Vagina (tissue), 2 donors: ENCODE results near the gene SCGB2A2. TPM values are rescaled to one million over a fixed set of nuclear protein-coding genes. Genes with fewer than 3 reads are reported as not detected.

Experiments
- DNase-seq, 2 donors: peaks; one replicate each; pipeline ENCODE4 v3.0.0-alpha.2; 2017; ENCODE audit errors: extremely low spot score in 2 of 2
- H3K27ac ChIP-seq: fragments of 200-600 bp; sonication (generic); one replicate; pipeline ENCODE4 v1.5.1; 2019
- H3K27me3 ChIP-seq: fragments of 200-600 bp; sonication (generic); one replicate; pipeline ENCODE4 v1.5.1; 2019
- H3K36me3 ChIP-seq, 2 donors: fragments of 200-600 bp; sonication (generic); one replicate each; pipeline ENCODE4 v1.5.1; 2017 to 2019
- H3K4me1 ChIP-seq: fragments of 200-600 bp; sonication (generic); one replicate; pipeline ENCODE4 v1.5.1; 2019
- H3K4me3 ChIP-seq, 2 donors: fragments of 200-600 bp; sonication (generic); 1 replicate in 1 of 2; 2 replicates in 1 of 2; pipeline ENCODE4 v1.5.1; 2016 to 2019
- H3K9me3 ChIP-seq: fragments of 200-600 bp; sonication (generic); one replicate; pipeline ENCODE4 v1.5.1; 2019
- CTCF ChIP-seq, 3 experiments: fragments of 450-650 bp in 2 of 3; fragments of 200-600 bp in 1 of 3; sonication (generic) in 1 of 3; IDR thresholded peaks; one replicate each; pipeline ENCODE4 v1.5.1; 2017 to 2019; ENCODE audit warnings: antibody characterized with exemption in 3 of 3, mild to moderate bottlenecking in 2 of 3, moderate library complexity in 2 of 3
- POLR2A ChIP-seq, 2 donors: fragments of 450-650 bp; IDR thresholded peaks; one replicate each; pipeline ENCODE4 v1.6.1; 2017; ENCODE audit warnings: antibody characterized with exemption in 2 of 2, mild to moderate bottlenecking in 2 of 2, moderate library complexity in 2 of 2
- POLR2AphosphoS5 ChIP-seq, 2 donors: sonication (generic); formaldehyde crosslinking; IDR thresholded peaks; one replicate each; pipeline ENCODE4 v1.9.0; 2017; ENCODE audit warnings: antibody characterized with exemption in 2 of 2, mild to moderate bottlenecking in 2 of 2, low read depth in 1 of 2; ENCODE audit not compliant: insufficient read depth in 1 of 2
- intact Hi-C: fragments of 100-400 bp; cut with DNase I; formaldehyde crosslinking; loops from one replicate; pipeline ENCODE4 v1.15.1; 2023
- total RNA-seq: library from RNA; depleted of rRNA; stranded (reverse); fragments of >200 nt; gene quantifications from one replicate; pipeline ENCODE4 v1.2.3, GENCODE V29; 2016

The SCGB2A2 gene
- total RNA-seq = not detected

GRCh38 chr11:62269654-62270278, at the start of gene SCGB2A2:
Gene SCGB2A2 (plus strand): TSS chr11:62270158. CDS start chr11:62270217, 59 bp downstream.
- TF ChIP-seq POLR2AphosphoS5 (IDR thresholded peaks at IDR 0.05; ENCODE audit: insufficient read depth in 1 of 2, low read depth in 1 of 2) (no peak), CTCF (IDR thresholded peaks at IDR 0.05) (no peak), POLR2A (IDR thresholded peaks at IDR 0.05) (no peak)
- intact Hi-C loops = no loop called here
- Histone ChIP-seq H3K4me3 (no peak within 1 kb of the TSS), H3K27ac (no peak within 1 kb of the TSS), H3K27me3 (no peaks in the 10 kb centered on the region), H3K36me3 (no peaks in the 10 kb centered on the region), H3K4me1 (no peaks in the 10 kb centered on the region), H3K9me3 (no peaks in the 10 kb centered on the region)
- no peak for DNase-seq

- H3K4me3 ChIP-seq = no peak overlapping the region
- intact Hi-C loops = no loop called here
- TF ChIP-seq POLR2A (IDR thresholded peaks at IDR 0.05) (no peak), CTCF (IDR thresholded peaks at IDR 0.05) (no peak), POLR2AphosphoS5 (IDR thresholded peaks at IDR 0.05; ENCODE audit: insufficient read depth in 1 of 2, low read depth in 1 of 2) (no peak)
- H3K9me3 ChIP-seq = peaks cover 20% of the 10 kb centered on the region
- H3K36me3 ChIP-seq = no peaks in the 10 kb centered on the region
- no peaks in the 10 kb centered on the region for H3K4me1 ChIP-seq
- no peak overlapping the region for H3K27ac ChIP-seq
- H3K27me3 ChIP-seq = no peaks in the 10 kb centered on the region
- DNase-seq = no peak
Measured at GRCh38 chr11:62221498-62221897, 48.5 kb upstream of the SCGB2A2 start.

GRCh38 chr11:62223095-62223494, 46.9 kb upstream of the SCGB2A2 start:
- Histone ChIP-seq H3K9me3 (peaks cover 20% of the 10 kb centered on the region), H3K27me3 (no peaks in the 10 kb centered on the region), H3K4me1 (no peaks in the 10 kb centered on the region), H3K36me3 (no peaks in the 10 kb centered on the region), H3K4me3 (no peak overlapping the region), H3K27ac (no peak overlapping the region)
- intact Hi-C loops = no loop called here
- no peak for DNase-seq
- TF ChIP-seq CTCF (IDR thresholded peaks at IDR 0.05) (no peak), POLR2A (IDR thresholded peaks at IDR 0.05) (no peak), POLR2AphosphoS5 (IDR thresholded peaks at IDR 0.05; ENCODE audit: insufficient read depth in 1 of 2, low read depth in 1 of 2) (no peak)

DNA sequence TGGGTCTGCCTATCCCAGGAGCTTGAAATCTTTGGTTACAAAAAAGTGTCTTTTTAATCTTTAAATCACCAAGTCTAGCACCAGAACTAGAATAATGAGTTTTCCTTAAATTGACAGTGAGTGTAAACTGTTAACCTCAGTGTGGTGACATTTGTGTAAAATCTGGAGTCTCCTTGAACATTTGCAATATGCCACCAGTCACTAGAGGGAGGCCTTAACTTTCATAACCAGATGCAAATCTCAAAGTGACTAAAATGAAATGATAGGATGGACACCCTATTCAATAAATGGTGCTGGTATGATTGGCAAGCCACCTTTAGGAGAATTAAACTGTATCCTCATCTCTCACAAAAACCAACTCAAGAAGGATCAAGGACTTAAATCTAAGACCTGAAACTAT, 36.2 kb upstream of the SCGB2A2 start:
- intact Hi-C loops = no loop called here
- Histone ChIP-seq H3K4me3 (no peak overlapping the region), H3K27ac (no peak overlapping the region), H3K36me3 (no peaks in the 10 kb centered on the region), H3K4me1 (no peaks in the 10 kb centered on the region), H3K9me3 (no peaks in the 10 kb centered on the region), H3K27me3 (no peaks in the 10 kb centered on the region)
- TF ChIP-seq POLR2AphosphoS5 (IDR thresholded peaks at IDR 0.05; ENCODE audit: insufficient read depth in 1 of 2, low read depth in 1 of 2) (no peak), POLR2A (IDR thresholded peaks at IDR 0.05) (no peak), CTCF (IDR thresholded peaks at IDR 0.05) (no peak)
- DNase-seq = no peak

DNA sequence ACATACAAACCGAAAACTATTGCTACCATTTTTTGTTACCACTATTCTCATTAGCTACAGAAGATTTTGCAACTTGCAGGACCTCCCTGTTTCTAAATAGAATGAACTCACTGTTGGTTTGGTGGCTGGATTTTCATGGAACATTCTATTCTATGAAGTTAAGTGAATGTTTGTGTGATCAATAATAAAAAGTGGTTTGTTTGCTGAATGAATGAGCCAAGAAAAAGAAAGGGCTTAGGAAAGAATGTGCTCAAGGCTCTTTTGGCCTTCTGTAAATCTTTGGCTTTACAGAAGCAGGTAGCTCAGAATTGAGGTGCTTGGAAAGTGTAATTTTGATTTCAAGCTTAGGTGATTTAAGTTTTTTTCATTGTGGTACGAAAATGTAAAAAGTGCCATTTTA, 33.8 kb upstream of the SCGB2A2 start:
- no peak for DNase-seq
- H3K4me1 ChIP-seq = no peaks in the 10 kb centered on the region
- H3K27ac ChIP-seq = no peak overlapping the region
- intact Hi-C loops = no loop called here
- H3K27me3 ChIP-seq = no peaks in the 10 kb centered on the region
- TF ChIP-seq POLR2A (IDR thresholded peaks at IDR 0.05) (no peak), CTCF (IDR thresholded peaks at IDR 0.05) (no peak)
- no peaks in the 10 kb centered on the region for H3K36me3 ChIP-seq
- no peaks in the 10 kb centered on the region for H3K9me3 ChIP-seq
- H3K4me3 ChIP-seq = no peak overlapping the region
